Occipital lobe (tissue), 2 donors: Measurements from ENCODE around the gene ARHGEF6. TPM values are rescaled to one million over a fixed set of nuclear protein-coding genes. Genes with fewer than 3 reads are reported as not detected.

ENCODE experiments used
- small RNA-seq: library from RNA; depleted of rRNA; stranded (forward); fragments of <200 nt; gene quantifications from one replicate; pipeline ENCODE3, GENCODE V24; 2014
- total RNA-seq: library from RNA; depleted of rRNA; stranded (reverse); fragments of >200 nt; gene quantifications from one replicate; pipeline ENCODE4 v1.2.3, GENCODE V29; 2014

ARHGEF6 gene
- total RNA-seq, 1 donor from 2014 or later = 23.1 TPM

Small RNAs within 50 kb of the gene (small RNA-seq; reads per million reads assigned to genes)
- gene RF00019 = not detected
- not detected for gene RNU6-972P

Other genes with a start within 250 kb of the ARHGEF6 start
- not detected for gene VGLL1, start 248.7 kb downstream of the ARHGEF6 start, total RNA-seq
- gene CD40LG, start 132.8 kb downstream of the ARHGEF6 start, total RNA-seq = not detected
- gene RBMX, start 99.8 kb upstream of the ARHGEF6 start, total RNA-seq = 340 TPM